ENCODE measurements around the gene CCDC117. TPM values are rescaled to one million over a fixed set of nuclear protein-coding genes. Genes with fewer than 3 reads are reported as not detected.
"Not testable (repeated sequence)": the region's sequence is repeated elsewhere in the genome, so short reads cannot be mapped to it uniquely, and the experiment has no call there.

CCDC117 gene
- total RNA-seq, 1 experiment from 2014 or later = 33.5 TPM

GRCh38 chr22:28820885-28821284 lies 48.4 kb downstream of the CCDC117 start:
- intact Hi-C loops (cut with micrococcal nuclease; ENCODE audit: unreplicated experiment) = loop anchor here (10.0 kb wide), 1 partner anchor 796 kb away; no protein-coding TSS in a partner anchor
- no peaks in the 10 kb centered on the region for H3K4me1 ChIP-seq (ENCODE audit: insufficient read depth, low read length, poor library complexity, severe bottlenecking)
- POLR2A ChIA-PET (ENCODE audit: low non-redundant PET) = no interaction called here

GRCh38 chr22:28821452-28821851 lies 49.0 kb downstream of the CCDC117 start:
- Histone ChIP-seq H3K36me3 (ENCODE audit: insufficient read depth, low read length, poor library complexity, severe bottlenecking) (no peaks in the 10 kb centered on the region), H3K9me3 (ENCODE audit: low read depth, low read length, poor library complexity, severe bottlenecking) (no peaks in the 10 kb centered on the region), H3K4me3 (ENCODE audit: low read depth, low read length, poor library complexity, severe bottlenecking) (no peak overlapping the region), H3K27ac (ENCODE audit: low read depth, low read length, poor library complexity, severe bottlenecking) (no peak overlapping the region), H3K27me3 (replicated peaks; ENCODE audit: insufficient read depth, low read depth, low read length, poor library complexity) (no peaks in the 10 kb centered on the region), H3K4me1 (ENCODE audit: insufficient read depth, low read length, poor library complexity, severe bottlenecking) (no peaks in the 10 kb centered on the region)
- intact Hi-C loops (cut with micrococcal nuclease; ENCODE audit: unreplicated experiment) = loop anchor here (10.0 kb wide), 1 partner anchor 797 kb away; no protein-coding TSS in a partner anchor
- DNase-seq (ENCODE audit: low spot score) = no peak
- TF ChIP-seq, protein P1, sequence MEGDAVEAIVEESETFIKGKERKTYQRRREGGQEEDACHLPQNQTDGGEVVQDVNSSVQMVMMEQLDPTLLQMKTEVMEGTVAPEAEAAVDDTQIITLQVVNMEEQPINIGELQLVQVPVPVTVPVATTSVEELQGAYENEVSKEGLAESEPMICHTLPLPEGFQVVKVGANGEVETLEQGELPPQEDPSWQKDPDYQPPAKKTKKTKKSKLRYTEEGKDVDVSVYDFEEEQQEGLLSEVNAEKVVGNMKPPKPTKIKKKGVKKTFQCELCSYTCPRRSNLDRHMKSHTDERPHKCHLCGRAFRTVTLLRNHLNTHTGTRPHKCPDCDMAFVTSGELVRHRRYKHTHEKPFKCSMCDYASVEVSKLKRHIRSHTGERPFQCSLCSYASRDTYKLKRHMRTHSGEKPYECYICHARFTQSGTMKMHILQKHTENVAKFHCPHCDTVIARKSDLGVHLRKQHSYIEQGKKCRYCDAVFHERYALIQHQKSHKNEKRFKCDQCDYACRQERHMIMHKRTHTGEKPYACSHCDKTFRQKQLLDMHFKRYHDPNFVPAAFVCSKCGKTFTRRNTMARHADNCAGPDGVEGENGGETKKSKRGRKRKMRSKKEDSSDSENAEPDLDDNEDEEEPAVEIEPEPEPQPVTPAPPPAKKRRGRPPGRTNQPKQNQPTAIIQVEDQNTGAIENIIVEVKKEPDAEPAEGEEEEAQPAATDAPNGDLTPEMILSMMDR (conservative IDR thresholded peaks at IDR 0.05; ENCODE audit: low read depth, low read length) = no peak
- no peak for TF ChIP-seq EZH2 (IDR thresholded peaks at IDR 0.05; ENCODE audit: borderline replicate concordance, low read depth, low read length, poor library complexity, severe bottlenecking)
- CTCF ChIA-PET = no interaction called here
- POLR2A ChIA-PET (ENCODE audit: low non-redundant PET) = no interaction called here
- BruUV-seq (replicated peaks) = no TSS peak

More at GRCh38 chr22:28820885-28821284, 48.4 kb downstream of the CCDC117 start:
- DNase-seq (ENCODE audit: low spot score) = no peak
- Histone ChIP-seq H3K4me3 (ENCODE audit: low read depth, low read length, poor library complexity, severe bottlenecking) (no peak overlapping the region), H3K27ac (ENCODE audit: low read depth, low read length, poor library complexity, severe bottlenecking) (no peak overlapping the region), H3K36me3 (ENCODE audit: insufficient read depth, low read length, poor library complexity, severe bottlenecking) (no peaks in the 10 kb centered on the region), H3K27me3 (replicated peaks; ENCODE audit: insufficient read depth, low read depth, low read length, poor library complexity) (no peaks in the 10 kb centered on the region), H3K9me3 (ENCODE audit: low read depth, low read length, poor library complexity, severe bottlenecking) (no peaks in the 10 kb centered on the region)
- BruUV-seq (replicated peaks) = no TSS peak
- CTCF ChIA-PET = no interaction called here
- no peak for TF ChIP-seq EZH2 (IDR thresholded peaks at IDR 0.05; ENCODE audit: borderline replicate concordance, low read depth, low read length, poor library complexity, severe bottlenecking)
- TF ChIP-seq, protein P1 (conservative IDR thresholded peaks at IDR 0.05; ENCODE audit: low read depth, low read length) = no peak

DNA sequence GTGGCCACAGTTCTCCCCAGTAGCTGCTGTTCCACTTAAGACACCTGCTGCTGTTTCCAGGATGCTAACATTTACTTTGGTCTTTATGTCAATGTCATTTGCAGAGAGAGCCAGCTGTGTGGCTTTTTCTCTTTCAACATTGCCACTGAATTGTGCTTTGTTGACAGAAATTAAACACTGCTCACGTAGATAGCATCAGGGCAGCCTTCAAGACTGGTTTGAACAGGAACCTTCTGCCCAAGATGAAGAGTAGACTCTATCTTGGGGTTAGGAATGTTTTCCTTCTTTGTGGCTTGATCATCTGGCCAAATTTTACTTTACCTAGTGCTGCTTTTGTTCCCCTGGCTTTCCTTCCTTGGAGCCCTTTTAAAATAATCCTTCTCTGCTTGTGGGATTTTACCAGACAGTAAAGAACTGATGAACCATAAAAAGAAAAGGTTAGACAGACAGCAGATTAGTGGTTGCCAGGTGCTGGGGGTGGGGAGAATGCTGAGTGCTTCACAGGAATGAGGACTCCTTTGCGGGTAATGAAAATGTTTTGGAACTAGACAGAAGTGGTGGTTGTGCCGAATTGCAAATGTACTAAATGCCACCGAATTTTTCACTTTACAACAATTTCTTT lies 50.5 kb downstream of the CCDC117 start:
- CTCF ChIA-PET = no interaction called here
- no TSS peak for BruUV-seq (replicated peaks)
- no peak overlapping the region for H3K4me3 ChIP-seq (ENCODE audit: low read depth, low read length, poor library complexity, severe bottlenecking)

GRCh38 chr22:28824455-28824854 lies 52.0 kb downstream of the CCDC117 start:
- CTCF ChIA-PET = not testable (repeated sequence)

More for the DNA sequence above, 50.5 kb downstream of the CCDC117 start:
- Histone ChIP-seq H3K4me1 (ENCODE audit: insufficient read depth, low read length, poor library complexity, severe bottlenecking) (no peaks in the 10 kb centered on the region), H3K27ac (ENCODE audit: low read depth, low read length, poor library complexity, severe bottlenecking) (no peak overlapping the region), H3K9me3 (ENCODE audit: low read depth, low read length, poor library complexity, severe bottlenecking) (no peaks in the 10 kb centered on the region), H3K27me3 (replicated peaks; ENCODE audit: insufficient read depth, low read depth, low read length, poor library complexity) (no peaks in the 10 kb centered on the region), H3K36me3 (ENCODE audit: insufficient read depth, low read length, poor library complexity, severe bottlenecking) (no peaks in the 10 kb centered on the region)
- intact Hi-C loops (cut with micrococcal nuclease; ENCODE audit: unreplicated experiment) = loop anchor here (10.0 kb wide), 1 partner anchor 798 kb away; no protein-coding TSS in a partner anchor
- TF ChIP-seq, protein P1 (conservative IDR thresholded peaks at IDR 0.05; ENCODE audit: low read depth, low read length) = no peak
- no peak for TF ChIP-seq EZH2 (IDR thresholded peaks at IDR 0.05; ENCODE audit: borderline replicate concordance, low read depth, low read length, poor library complexity, severe bottlenecking)
- POLR2A ChIA-PET (ENCODE audit: low non-redundant PET) = no interaction called here
- no peak for DNase-seq (ENCODE audit: low spot score)

GRCh38 chr22:28826430-28826829 lies 53.9 kb downstream of the CCDC117 start:
- H3K36me3 ChIP-seq (ENCODE audit: insufficient read depth, low read length, poor library complexity, severe bottlenecking); BruUV-seq (replicated peaks); CTCF ChIA-PET; DNase-seq (ENCODE audit: low spot score); H3K9me3 ChIP-seq (ENCODE audit: low read depth, low read length, poor library complexity, severe bottlenecking); H3K27me3 ChIP-seq (replicated peaks; ENCODE audit: insufficient read depth, low read depth, low read length, poor library complexity); POLR2A ChIA-PET (ENCODE audit: low non-redundant PET); H3K4me1 ChIP-seq (ENCODE audit: insufficient read depth, low read length, poor library complexity, severe bottlenecking); H3K4me3 ChIP-seq (ENCODE audit: low read depth, low read length, poor library complexity, severe bottlenecking); H3K27ac ChIP-seq (ENCODE audit: low read depth, low read length, poor library complexity, severe bottlenecking): not testable (repeated sequence)
- intact Hi-C loops (cut with micrococcal nuclease; ENCODE audit: unreplicated experiment) = loop anchor here (10.0 kb wide), 1 partner anchor 802 kb away; no protein-coding TSS in a partner anchor

More at GRCh38 chr22:28824455-28824854, 52.0 kb downstream of the CCDC117 start:
- POLR2A ChIA-PET (ENCODE audit: low non-redundant PET); H3K27me3 ChIP-seq (replicated peaks; ENCODE audit: insufficient read depth, low read depth, low read length, poor library complexity); BruUV-seq (replicated peaks); H3K4me3 ChIP-seq (ENCODE audit: low read depth, low read length, poor library complexity, severe bottlenecking); H3K36me3 ChIP-seq (ENCODE audit: insufficient read depth, low read length, poor library complexity, severe bottlenecking); H3K4me1 ChIP-seq (ENCODE audit: insufficient read depth, low read length, poor library complexity, severe bottlenecking); H3K9me3 ChIP-seq (ENCODE audit: low read depth, low read length, poor library complexity, severe bottlenecking); H3K27ac ChIP-seq (ENCODE audit: low read depth, low read length, poor library complexity, severe bottlenecking); DNase-seq (ENCODE audit: low spot score): not testable (repeated sequence)
- intact Hi-C loops (cut with micrococcal nuclease; ENCODE audit: unreplicated experiment) = loop anchor here (10.0 kb wide), 1 partner anchor 800 kb away; no protein-coding TSS in a partner anchor
